Peyer's patch (tissue), 4 donors: Measurements from ENCODE around the gene IFIH1.

Experiments used
- CTCF ChIP-seq, 6 experiments: fragments of 450-650 bp in 4 of 6; fragments of 200-600 bp in 2 of 6; sonication (generic) in 1 of 6; IDR thresholded peaks; one replicate each; pipeline ENCODE4 v1.5.1; 2017 to 2019; ENCODE audit warnings: antibody characterized with exemption in 6 of 6, mild to moderate bottlenecking in 3 of 6, moderate library complexity in 1 of 6
- POLR2A ChIP-seq, 2 donors: fragments of 450-650 bp; IDR thresholded peaks; one replicate each; pipeline ENCODE4 v1.5.1; 2017; ENCODE audit warnings: antibody characterized with exemption in 2 of 2, mild to moderate bottlenecking in 2 of 2, moderate library complexity in 2 of 2

GRCh38 chr2:162256591-162256991 is 61.9 kb downstream of the IFIH1 start:
- TF ChIP-seq CTCF (IDR thresholded peaks at IDR 0.05) = no peak
- TF ChIP-seq POLR2A (IDR thresholded peaks at IDR 0.05) = no peak
